GM12878 (cell line): ENCODE measurements around the gene GMNN. TPM values are rescaled to one million over a fixed set of nuclear protein-coding genes. Genes with fewer than 3 reads are reported as not detected.
"Not testable (repeated sequence)": the region's sequence is repeated elsewhere in the genome, so short reads cannot be mapped to it uniquely, and the experiment has no call there.

Experiments
- ATAC-seq: fragments of 200-7000 bp; cut with Tn5 transposase; 3 replicates; pipeline ENCODE4 v1.9.1; 2020; ENCODE audit warnings: mild to moderate bottlenecking, moderate library complexity
- BruUV-seq: library from RNA; stranded (reverse); fragments of 400-500 nt; replicated peaks from 2 replicates; lab custom pipeline; 2021; lab: Mats Ljungman, UMichigan
- CTCF ChIA-PET: fragments of 300-600 bp; sonication (Branson Sonifier 250); formaldehyde crosslinking; extraction: SDS; loops from one replicate; lab custom pipeline; 2021; ENCODE audit warnings: inconsistent platforms; lab: Yijun Ruan, JAX
- POLR2A ChIA-PET: fragments of 350-600 bp; formaldehyde crosslinking; extraction: SDS; loops from one replicate; lab custom pipeline; 2021; ENCODE audit warnings: inconsistent platforms; lab: Charles Lee
- RAD21 ChIA-PET: fragments of 300-600 bp; sonication (Branson Sonifier 250); formaldehyde crosslinking; loops from one replicate; lab custom pipeline; 2023; ENCODE audit warnings: antibody characterized with exemption; ENCODE audit not compliant: unreplicated experiment; lab: Charles Lee
- SMC1A ChIA-PET: fragments of 300-600 bp; sonication (Branson Sonifier 250); formaldehyde crosslinking; loops from one replicate; lab custom pipeline; 2023; ENCODE audit not compliant: unreplicated experiment, uncharacterized antibody; lab: Charles Lee
- DNase-seq: peaks from one replicate; pipeline ENCODE4 v3.0.0-alpha.2; 2011; ENCODE audit warnings: low read depth, low spot score
- FAIRE-seq: peaks from 3 replicates; lab custom pipeline; 2011; peaks lifted over from hg19 to GRCh38; lab: Jason Lieb, UNC
- H2AFZ ChIP-seq: 2 replicates; pipeline ENCODE4 v1.6.0; 2011; ENCODE audit warnings: low read depth, low read length, control low read depth; ENCODE audit not compliant: control insufficient read depth
- H3K27ac ChIP-seq: 2 replicates; pipeline ENCODE4 v1.5.1; 2011; ENCODE audit warnings: control low read depth; ENCODE audit not compliant: control insufficient read depth, insufficient read depth
- H3K27me3 ChIP-seq, 2 experiments: replicated peaks in 1 of 2; 2 replicates each; pipeline versions ENCODE4 v1.6.0 to v1.6.1; 2011; ENCODE audit warnings: low read length in 1 of 2; ENCODE audit not compliant: control insufficient read depth in 2 of 2, insufficient read depth in 2 of 2
- H3K36me3 ChIP-seq, 2 experiments: 2 replicates each; pipeline ENCODE4 v1.5.1; 2011; ENCODE audit warnings: low read length in 1 of 2; ENCODE audit not compliant: control insufficient read depth in 2 of 2, insufficient read depth in 2 of 2
- H3K4me1 ChIP-seq: 2 replicates; pipeline ENCODE4 v1.6.1; 2011; ENCODE audit warnings: mild to moderate bottlenecking, low read length, moderate library complexity, mixed read lengths; ENCODE audit not compliant: control insufficient read depth, insufficient read depth
- H3K4me2 ChIP-seq: 2 replicates; pipeline ENCODE4 v1.6.0; 2011; ENCODE audit warnings: control low read depth; ENCODE audit not compliant: control insufficient read depth, insufficient read depth
- H3K4me3 ChIP-seq: fragments of 200-600 bp; sonication (generic); 2 replicates; pipeline ENCODE4 v1.5.1; 2016
- H3K79me2 ChIP-seq: 2 replicates; pipeline ENCODE4 v1.6.0; 2011; ENCODE audit warnings: low read length; ENCODE audit not compliant: control insufficient read depth, insufficient read depth
- H3K9ac ChIP-seq: 2 replicates; pipeline ENCODE4 v1.8.0; 2011; ENCODE audit warnings: low read length, control low read depth, mixed read lengths; ENCODE audit not compliant: control insufficient read depth, insufficient read depth
- H3K9me3 ChIP-seq: replicated peaks from 3 replicates; pipeline ENCODE4 v1.5.1; 2011; ENCODE audit warnings: mild to moderate bottlenecking, low read length; ENCODE audit not compliant: control insufficient read depth, insufficient read depth
- H4K20me1 ChIP-seq: 2 replicates; pipeline ENCODE4 v1.6.0; 2011; ENCODE audit not compliant: control insufficient read depth, insufficient read depth
- ASH2L ChIP-seq: fragments of 300-600, 200-600 bp; sonication (generic); IDR thresholded peaks from 2 replicates; pipeline ENCODE4 v1.6.1; 2017; ENCODE audit warnings: low read depth, mild to moderate bottlenecking, borderline replicate concordance
- IKZF2 ChIP-seq, 2 experiments: fragments of 450-650 bp; IDR thresholded peaks; 2 replicates each; pipeline ENCODE4 v1.6.1; 2017; ENCODE audit warnings: mild to moderate bottlenecking in 2 of 2, moderate library complexity in 2 of 2
- NFIC ChIP-seq: IDR thresholded peaks from 2 replicates; pipeline ENCODE4 v1.6.1; 2012; ENCODE audit warnings: low read depth, mild to moderate bottlenecking, inconsistent platforms, low read length, moderate library complexity
- NR2F1 ChIP-seq: fragments of 450-650 bp; conservative IDR thresholded peaks from 2 replicates; pipeline ENCODE4 v1.6.1; 2017; ENCODE audit warnings: mild to moderate bottlenecking
- WGBS: methylation state at CpG from one replicate; pipeline ENCODE4 v1.1.6; 2016; ENCODE audit warnings: low lambda C conversion rate; ENCODE audit not compliant: insufficient replicate concordance, insufficient coverage; ENCODE audit errors: missing lambda C conversion rate; 5-methylcytosine and 5-hydroxymethylcytosine counted together
- in situ Hi-C: fragments of 300-500 bp; cut with MboI; formaldehyde crosslinking; loops from 9 replicates; pipeline ENCODE4 v1.14.3; 2018; ENCODE audit warnings: mixed read lengths
- intact Hi-C: fragments of 100-400 bp; cut with micrococcal nuclease; formaldehyde crosslinking; loops from one replicate; pipeline ENCODE4 v1.14.2; 2022; ENCODE audit not compliant: unreplicated experiment
- polyA plus RNA-seq, 11 experiments: library from polyadenylated mRNA; depleted of rRNA in 4 of 11; unstranded in 6 of 11; stranded (reverse) in 5 of 11; fragments of >200 nt; fragmentation: Nextera tagmentation in 4 of 11; fragmentation: Illumina TruSeq in 1 of 11; extraction: Ambion mirVana in 4 of 11; extraction: Trizol in 1 of 11; gene quantifications; 1 replicate in 1 of 11; 2 replicates in 10 of 11; pipeline versions ENCODE4 v1.2.1 to v1.2.3, GENCODE V29; 2011 to 2016; ENCODE audit warnings: inconsistent platforms in 2 of 11, missing spikeins in 2 of 11, low read depth in 1 of 11
- total RNA-seq, 4 experiments: library from RNA; depleted of rRNA in 3 of 4; stranded (reverse); fragments of >200 nt in 3 of 4; fragmentation: Illumina TruSeq in 1 of 4; extraction: Trizol in 1 of 4; gene quantifications; 2 replicates each; pipeline versions ENCODE4 v1.2.1 to v1.2.3, GENCODE V29; 2013 to 2021

The GMNN gene
- total and polyA plus RNA-seq, 10 of the 15 experiments (the other 5 are each of a cell fraction or from before 2014, with no cell fraction given) = 51.9 to 153 (median 105) TPM

DNA sequence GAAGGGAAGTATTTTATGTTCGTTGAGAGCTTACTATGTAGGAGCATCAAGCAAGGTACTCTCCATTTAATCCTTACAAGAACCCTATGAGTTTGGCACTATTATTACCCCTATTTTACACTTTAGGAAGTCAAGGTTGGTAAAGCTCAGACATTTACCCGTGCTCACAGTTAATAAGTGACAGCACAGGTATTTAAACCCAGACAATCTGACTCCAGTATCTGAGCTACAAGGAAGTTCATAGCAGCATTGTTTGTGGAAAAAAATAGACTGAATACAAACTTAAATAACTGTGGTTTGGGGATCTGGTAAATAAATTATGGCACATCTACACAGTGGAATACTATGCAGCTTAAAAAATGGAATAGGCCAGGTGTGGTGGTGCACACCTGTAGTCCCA lies 21.2 kb upstream of the GMNN start:
- ChIA-PET CTCF (interaction anchor here (0.8 to 2.6 kb wide), 2 partner anchors 13 to 172 kb away, joined by 4 to 8 read pairs; no protein-coding TSS in a partner anchor), SMC1A (interaction anchor here (1.0 to 1.6 kb wide), 3 partner anchors 15 to 107 kb away, joined by 3 to 5 read pairs (median 3); partner anchors contain the start of gene KIAA0319), RAD21 (no interaction called here)
- Histone ChIP-seq H3K27ac (no peak overlapping the region), H3K4me1 (no peaks in the 10 kb centered on the region), H2AFZ (no peak overlapping the region), H3K36me3 (no peaks in the 10 kb centered on the region), H3K4me3 (no peak overlapping the region), H3K9me3 (peaks cover 2% of the 10 kb centered on the region; the same call in 2 of the 3 replicates), H3K27me3 (no peaks in the 10 kb centered on the region), H3K4me2 (no peak overlapping the region), H3K9ac (no peak overlapping the region), H3K79me2 (no peaks in the 10 kb centered on the region), H4K20me1 (no peaks in the 10 kb centered on the region)
- intact Hi-C loops = no loop called here
- in situ Hi-C loops = no loop called here
- BruUV-seq = no TSS peak
- DNase-seq (no peak), ATAC-seq (no peak), FAIRE-seq (no peak)
- 14% methylated on average over 2 of the region's 2 CpGs for WGBS
- TF ChIP-seq NFIC (no peak), IKZF2 (IDR thresholded peaks at IDR 0.05) (no peak), ASH2L (no peak), NR2F1 (no peak)
- TF ChIP-seq, all 136 proteins: peak for 0
- POLR2A ChIA-PET = no interaction called here

DNA sequence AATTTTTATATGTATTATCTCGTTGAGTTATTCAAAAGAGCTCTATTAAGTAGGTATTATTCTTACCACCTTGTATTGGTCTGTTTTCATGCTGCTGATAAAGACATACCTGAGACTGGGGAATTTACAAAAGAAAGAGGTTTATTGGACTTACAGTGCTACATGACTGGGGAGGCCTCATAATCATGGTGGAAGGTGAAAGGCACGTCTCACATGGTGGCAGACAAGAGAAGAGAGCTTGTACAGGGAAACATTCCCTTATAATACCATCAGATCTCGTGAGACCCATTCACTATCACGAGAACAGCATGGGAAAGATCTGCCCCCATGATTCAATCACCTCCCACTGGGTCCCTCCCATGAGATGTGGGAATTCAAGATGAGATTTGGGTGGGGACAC lies 20.4 kb upstream of the GMNN start:
- FAIRE-seq, ATAC-seq, BruUV-seq, H2AFZ ChIP-seq, H3K9ac ChIP-seq, H3K79me2 ChIP-seq, DNase-seq, H4K20me1 ChIP-seq, RAD21 ChIA-PET, H3K9me3 ChIP-seq, intact Hi-C loops, POLR2A ChIA-PET, H3K4me1 ChIP-seq, H3K27ac ChIP-seq, H3K36me3 ChIP-seq, H3K4me3 ChIP-seq, H3K4me2 ChIP-seq, in situ Hi-C loops, H3K27me3 ChIP-seq: not testable (repeated sequence)
- ChIA-PET SMC1A (interaction anchor here (0.7 to 1.6 kb wide), 3 partner anchors 16 to 109 kb away, joined by 3 to 5 read pairs (median 3); partner anchors contain the start of gene KIAA0319), CTCF (interaction anchor here (0.6 to 2.6 kb wide), 5 partner anchors 12 to 271 kb away, joined by 3 to 8 read pairs (median 3); no protein-coding TSS in a partner anchor)
- 28% methylated on average over 4 of the region's 4 CpGs for WGBS
